H1 (cell line): ENCODE results near the gene DKK2. TPM values are rescaled to one million over a fixed set of nuclear protein-coding genes. Genes with fewer than 3 reads are reported as not detected.

Source experiments
- CTCF ChIA-PET: fragments of 300-600 bp; sonication (Branson Sonifier 250); formaldehyde crosslinking; loops from one replicate; lab custom pipeline; 2021; ENCODE audit not compliant: partially characterized antibody; lab: Charles Lee
- POLR2A ChIA-PET: fragments of 300-600 bp; sonication (Branson Sonifier 250); formaldehyde crosslinking; loops from one replicate; lab custom pipeline; 2021; ENCODE audit warnings: inconsistent platforms; ENCODE audit not compliant: partially characterized antibody; lab: Charles Lee
- DNase-seq, 2 experiments: peaks; one replicate each; pipeline versions ENCODE4 v3.0.0 to v3.0.0-alpha.2; 2010 to 2022; ENCODE audit warnings: low spot score in 2 of 2, low read depth in 1 of 2, mixed read lengths in 1 of 2
- FAIRE-seq: peaks from 2 replicates; lab custom pipeline; 2011; peaks lifted over from hg19 to GRCh38; lab: Jason Lieb, UNC
- H2AFZ ChIP-seq: 2 replicates; pipeline ENCODE4 v1.8.1; 2012; ENCODE audit warnings: low read length, inconsistent platforms
- H2AK5ac ChIP-seq: 2 replicates; pipeline ENCODE4 v1.6.1; 2013; ENCODE audit warnings: low read depth, low read length
- H2BK120ac ChIP-seq: replicated peaks from 2 replicates; pipeline ENCODE3; 2013; ENCODE audit warnings: low read depth, low read length, inconsistent platforms
- H2BK12ac ChIP-seq: 2 replicates; pipeline ENCODE4 v1.6.1; 2013; ENCODE audit warnings: low read depth, low read length
- H2BK15ac ChIP-seq: 2 replicates; pipeline ENCODE4 v1.6.1; 2013; ENCODE audit warnings: low read length
- H2BK20ac ChIP-seq: 2 replicates; pipeline ENCODE4 v1.6.1; 2013; ENCODE audit warnings: low read length
- H2BK5ac ChIP-seq: 2 replicates; pipeline ENCODE4 v1.6.1; 2013; ENCODE audit warnings: low read depth, low read length
- H3K14ac ChIP-seq: 2 replicates; pipeline ENCODE4 v1.6.1; 2013; ENCODE audit warnings: inconsistent platforms; ENCODE audit not compliant: insufficient read length
- H3K18ac ChIP-seq: 2 replicates; pipeline ENCODE4 v1.6.1; 2013; ENCODE audit warnings: low read length; ENCODE audit errors: extremely low read depth
- H3K23ac ChIP-seq: 2 replicates; pipeline ENCODE4 v1.6.1; 2013; ENCODE audit warnings: inconsistent platforms; ENCODE audit not compliant: insufficient read length
- H3K23me2 ChIP-seq: 2 replicates; pipeline ENCODE4 v1.6.1; 2013; ENCODE audit warnings: low read depth, low read length
- H3K27ac ChIP-seq: 2 replicates; pipeline ENCODE4 v1.6.1; 2011; ENCODE audit warnings: low read depth, low read length, inconsistent platforms
- H3K27me3 ChIP-seq, 4 experiments: replicated peaks in 1 of 4; 1 replicate in 1 of 4; 2 replicates in 3 of 4; pipeline versions ENCODE4 v1.6.1 to v1.8.1; 2011 to 2013; ENCODE audit warnings: low read length in 3 of 4, mild to moderate bottlenecking in 3 of 4, inconsistent platforms in 2 of 4, mixed read lengths in 2 of 4, moderate library complexity in 1 of 4; ENCODE audit not compliant: control insufficient read depth in 3 of 4, insufficient read depth in 3 of 4; ENCODE audit errors: extremely low read depth in 1 of 4
- H3K36me3 ChIP-seq, 4 experiments: 2 replicates each; pipeline versions ENCODE4 v1.6.1 to v1.8.1; 2011 to 2013; ENCODE audit warnings: mild to moderate bottlenecking in 4 of 4, low read length in 3 of 4, moderate library complexity in 2 of 4, control low read depth in 1 of 4, inconsistent platforms in 1 of 4; ENCODE audit not compliant: insufficient read depth in 4 of 4, control insufficient read depth in 2 of 4
- H3K4ac ChIP-seq: replicated peaks from 2 replicates; pipeline ENCODE3; 2013; ENCODE audit warnings: low read length, low read depth, mixed read lengths, inconsistent platforms; ENCODE audit not compliant: insufficient read length
- H3K4me1 ChIP-seq, 4 experiments: replicated peaks in 1 of 4; 1 replicate in 1 of 4; 2 replicates in 3 of 4; pipeline versions ENCODE4 v1.6.1 to v1.8.1; 2011 to 2013; ENCODE audit warnings: low read length in 3 of 4, inconsistent platforms in 2 of 4, mixed read lengths in 1 of 4; ENCODE audit not compliant: insufficient read depth in 4 of 4, control insufficient read depth in 3 of 4
- H3K4me2 ChIP-seq, 2 experiments: 2 replicates each; pipeline versions ENCODE4 v1.6.1 to v1.8.1; 2011 to 2013; ENCODE audit warnings: low read depth in 2 of 2, low read length in 2 of 2, control low read depth in 1 of 2, inconsistent platforms in 1 of 2, mild to moderate bottlenecking in 1 of 2; ENCODE audit not compliant: insufficient read depth in 1 of 2
- H3K4me3 ChIP-seq, 4 experiments: fragments of 200-600, 300-600 bp in 1 of 4; sonication (generic), shearing (Covaris generic), sonication (Bioruptor Twin) in 1 of 4; 2 replicates each; pipeline versions ENCODE4 v1.5.1 to v1.8.1; 2011 to 2016; ENCODE audit warnings: low read length in 4 of 4, low read depth in 3 of 4, control low read depth in 2 of 4, inconsistent platforms in 2 of 4, mild to moderate bottlenecking in 2 of 4, mixed read lengths in 1 of 4, moderate library complexity in 1 of 4; ENCODE audit not compliant: insufficient read depth in 2 of 4; ENCODE audit errors: extremely low read depth in 1 of 4
- H3K56ac ChIP-seq: replicated peaks from 2 replicates; pipeline ENCODE3; 2013; ENCODE audit warnings: low read depth, mild to moderate bottlenecking, mixed read lengths, low read length, inconsistent platforms; ENCODE audit not compliant: insufficient read length
- H3K79me1 ChIP-seq: 2 replicates; pipeline ENCODE4 v1.6.1; 2013; ENCODE audit warnings: low read depth, low read length, control low read depth
- H3K79me2 ChIP-seq, 2 experiments: 2 replicates each; pipeline versions ENCODE4 v1.6.1 to v1.8.1; 2012 to 2013; ENCODE audit warnings: low read length in 2 of 2, mild to moderate bottlenecking in 2 of 2, inconsistent platforms in 1 of 2; ENCODE audit not compliant: insufficient read depth in 2 of 2, control insufficient read depth in 1 of 2
- H3K9ac ChIP-seq, 4 experiments: replicated peaks in 1 of 4; 1 replicate in 1 of 4; 2 replicates in 3 of 4; pipeline versions ENCODE4 v1.6.1 to v1.8.1; 2011 to 2013; ENCODE audit warnings: low read depth in 3 of 4, low read length in 3 of 4, control low read depth in 2 of 4, mild to moderate bottlenecking in 2 of 4, moderate library complexity in 2 of 4, inconsistent platforms in 1 of 4; ENCODE audit errors: extremely low read depth in 1 of 4
- H3K9me3 ChIP-seq, 2 experiments: 2 replicates each; pipeline versions ENCODE4 v1.6.1 to v1.8.1; 2012 to 2013; ENCODE audit warnings: mild to moderate bottlenecking in 2 of 2, moderate library complexity in 2 of 2, control low read depth in 1 of 2, inconsistent platforms in 1 of 2, low read depth in 1 of 2, low read length in 1 of 2, mixed read lengths in 1 of 2; ENCODE audit not compliant: insufficient read depth in 2 of 2
- H4K20me1 ChIP-seq, 2 experiments: replicated peaks in 1 of 2; 2 replicates each; pipeline versions ENCODE3 to v1.8.1; 2011 to 2013; ENCODE audit warnings: inconsistent platforms in 2 of 2, low read length in 2 of 2, mild to moderate bottlenecking in 1 of 2; ENCODE audit not compliant: insufficient read depth in 2 of 2, control insufficient read depth in 1 of 2
- H4K5ac ChIP-seq: 2 replicates; pipeline ENCODE4 v1.6.1; 2013; ENCODE audit warnings: low read length, low read depth, mixed read lengths, inconsistent platforms; ENCODE audit not compliant: insufficient read length
- H4K8ac ChIP-seq: 2 replicates; pipeline ENCODE4 v1.8.0; 2013; ENCODE audit warnings: mild to moderate bottlenecking, moderate library complexity, low read length, inconsistent platforms; ENCODE audit not compliant: insufficient read depth; ENCODE audit errors: extremely low read depth
- H4K91ac ChIP-seq: replicated peaks from 2 replicates; pipeline ENCODE3; 2013; ENCODE audit warnings: low read length, mixed read lengths, inconsistent platforms; ENCODE audit not compliant: insufficient read length
- CBX5 ChIP-seq: fragments of 300-800, 300-1000 bp; sonication (generic); IDR thresholded peaks from 2 replicates; pipeline ENCODE4 v1.7.1; 2016; ENCODE audit warnings: antibody characterized with exemption, low read length, low read depth
- CBX8 ChIP-seq: fragments of 300-800, 300-1000 bp; sonication (generic); IDR thresholded peaks from 2 replicates; pipeline ENCODE4 v1.7.1; 2016; ENCODE audit warnings: low read depth, low read length, borderline replicate concordance
- CHD2 ChIP-seq: IDR thresholded peaks from 2 replicates; pipeline ENCODE4 v1.6.1; 2012; ENCODE audit warnings: low read length, improper control_type of control experiment
- MAFK ChIP-seq: IDR thresholded peaks from 2 replicates; pipeline ENCODE4 v1.6.1; 2012; ENCODE audit warnings: low read depth, mild to moderate bottlenecking, improper control_type of control experiment, low read length
- RFX5 ChIP-seq: IDR thresholded peaks from 2 replicates; pipeline ENCODE4 v1.6.1; 2011; ENCODE audit warnings: low read depth, low read length, improper control_type of control experiment, borderline replicate concordance
- RNF2 ChIP-seq: fragments of 200-900, 300-1000 bp; sonication (generic); IDR thresholded peaks from 2 replicates; pipeline ENCODE4 v1.7.1; 2016; ENCODE audit warnings: borderline replicate concordance, low read depth, mild to moderate bottlenecking, antibody characterized with exemption, low read length; ENCODE audit not compliant: poor library complexity, severe bottlenecking; ENCODE audit errors: missing control alignments
- SIX5 ChIP-seq: IDR thresholded peaks from 2 replicates; pipeline ENCODE4 v1.6.1; 2011; ENCODE audit warnings: mild to moderate bottlenecking, low read depth, low read length
- SP2 ChIP-seq: IDR thresholded peaks from 2 replicates; pipeline ENCODE4 v1.6.1; 2012; ENCODE audit warnings: mild to moderate bottlenecking, low read length, inconsistent platforms
- WGBS, 2 experiments: shearing (Covaris generic) in 1 of 2; methylation state at CpG; one replicate each; pipeline versions ENCODE4 v1.1.6 to v1.1.7; 2013 to 2015; ENCODE audit warnings: low lambda C conversion rate in 2 of 2, mixed read lengths in 2 of 2, inconsistent platforms in 1 of 2, low coverage in 1 of 2, missing lambda C conversion rate in 1 of 2; ENCODE audit not compliant: insufficient replicate concordance in 2 of 2, insufficient coverage in 1 of 2, insufficient read length in 1 of 2; ENCODE audit errors: extremely low coverage in 1 of 2, missing lambda C conversion rate in 1 of 2; 5-methylcytosine and 5-hydroxymethylcytosine counted together
- polyA plus RNA-seq, 7 experiments: library from polyadenylated mRNA; depleted of rRNA in 3 of 7; stranded (reverse) in 5 of 7; unstranded in 2 of 7; fragments of >200 nt in 5 of 7; fragments of 200-250 nt in 2 of 7; gene quantifications; 1 replicate in 5 of 7; 2 replicates in 1 of 7; 4 replicates in 1 of 7; pipeline versions ENCODE4 v1.2.1 to v1.2.3, GENCODE V29; 2011 to 2013; ENCODE audit warnings: missing spikeins in 2 of 7, mixed read lengths in 2 of 7
- total RNA-seq: library from RNA; stranded (reverse); fragmentation: NEBNext Ultra II Directional; extraction: Animal tissue kit (Norgen Biotek cat#: 25700); gene quantifications from 2 replicates; pipeline ENCODE4 v1.2.1, GENCODE V29; 2021
- TF ChIP-seq, protein P1 (sequence below): IDR thresholded peaks from 2 replicates; pipeline ENCODE4 v1.6.1; 2012; ENCODE audit warnings: inconsistent platforms

Gene DKK2
- total and polyA plus RNA-seq, 2 of the 8 experiments (the other 6 are each of a cell fraction or from before 2014, with no cell fraction given) = 0.09 to 0.13 TPM

DNA sequence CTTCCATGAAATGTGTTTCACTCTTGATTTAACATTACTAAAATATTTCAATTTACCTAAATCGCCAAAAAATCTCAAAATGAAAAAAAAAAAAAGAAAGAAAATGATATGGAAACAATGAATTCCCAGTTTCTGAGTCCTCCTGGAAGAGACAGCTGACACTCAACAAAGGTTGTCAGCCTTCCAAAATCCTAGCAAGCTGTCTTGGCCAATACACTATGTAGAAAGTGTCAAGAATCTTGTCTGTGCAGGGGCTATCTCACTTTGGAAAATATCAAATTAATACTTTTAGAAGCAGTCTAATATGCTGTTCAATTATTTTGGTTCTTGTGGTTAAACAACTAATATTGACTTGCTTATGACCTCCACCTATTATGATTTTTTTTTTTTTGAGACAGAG, 8.7 kb downstream of the DKK2 start:
- no peaks in the 10 kb centered on the region for H4K20me1 ChIP-seq
- POLR2A ChIA-PET = no interaction called here
- no peak for FAIRE-seq

More for the DNA sequence above, 8.7 kb downstream of the DKK2 start:
- WGBS, 2 experiments = 91% methylated on average over 1 of the region's 1 CpG; no CpG with 5 or more reads in 1 of the 2 experiments
- Histone ChIP-seq H3K4me2 (no peak overlapping the region), H3K56ac (no peak overlapping the region), H4K8ac (no peak overlapping the region), H2AK5ac (no peak overlapping the region), H3K36me3 (no peaks in the 10 kb centered on the region), H2BK12ac (no peak overlapping the region), H2BK5ac (no peak overlapping the region), H2BK15ac (no peak overlapping the region), H3K27me3 (no peaks in the 10 kb centered on the region), H2BK20ac (no peak overlapping the region), H2BK120ac (no peak overlapping the region), H3K4me3 (no peak overlapping the region), H3K79me2 (no peaks in the 10 kb centered on the region), H3K18ac (no peak overlapping the region), H3K23me2 (no peaks in the 10 kb centered on the region), H3K9ac (no peak overlapping the region), H3K4ac (no peak overlapping the region), H3K4me1 (no peaks in the 10 kb centered on the region), H4K91ac (no peak overlapping the region), H3K79me1 (no peaks in the 10 kb centered on the region), H4K5ac (no peak overlapping the region), H3K14ac (no peak overlapping the region), H2AFZ (no peak overlapping the region), H3K23ac (no peak overlapping the region), H3K9me3 (no peaks in the 10 kb centered on the region), H3K27ac (no peak overlapping the region)
- CTCF ChIA-PET = no interaction called here
- no peak for DNase-seq
- TF ChIP-seq CHD2 (no peak), CBX5 (no peak), RNF2 (no peak), RFX5 (no peak), MAFK (no peak), CBX8 (no peak), SP2 (no peak), SIX5 (no peak)
- TF ChIP-seq, protein P1, sequence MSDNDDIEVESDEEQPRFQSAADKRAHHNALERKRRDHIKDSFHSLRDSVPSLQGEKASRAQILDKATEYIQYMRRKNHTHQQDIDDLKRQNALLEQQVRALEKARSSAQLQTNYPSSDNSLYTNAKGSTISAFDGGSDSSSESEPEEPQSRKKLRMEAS = no peak
